ENCODE measurements around the gene NTN1.

DNA sequence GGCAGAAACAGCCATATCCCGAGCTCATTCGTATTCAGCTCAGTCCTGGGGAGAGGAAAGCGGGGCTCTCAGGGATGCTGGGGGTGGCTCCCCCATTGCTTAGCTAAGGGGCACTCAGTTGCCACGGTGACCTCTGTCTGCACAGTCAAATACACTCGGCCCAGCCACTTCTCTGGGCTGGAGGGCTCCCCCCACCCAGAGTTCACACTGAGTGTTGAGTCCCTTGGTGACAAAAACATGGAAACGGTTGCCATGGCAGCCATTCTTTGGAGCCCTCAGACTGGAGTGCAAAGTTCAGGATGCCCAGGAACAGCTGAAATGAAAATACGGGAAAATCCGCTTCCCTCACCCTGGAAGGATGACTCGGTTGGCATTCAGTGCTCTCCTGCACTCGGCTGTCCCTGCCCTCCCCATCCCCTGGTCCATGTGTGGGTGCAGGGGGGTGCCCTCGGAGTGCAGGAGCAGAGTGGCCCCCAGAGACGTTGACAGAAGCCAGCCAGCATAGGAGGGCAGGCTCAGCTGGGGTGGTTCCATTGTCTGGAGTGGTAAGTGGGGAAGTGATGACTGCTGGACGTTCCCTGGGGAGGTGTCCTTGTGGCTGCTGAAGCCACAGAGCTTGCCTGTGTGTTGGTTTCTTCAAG, 216.5 kb downstream of the NTN1 start:
- TF ChIP-seq, protein P1, sequence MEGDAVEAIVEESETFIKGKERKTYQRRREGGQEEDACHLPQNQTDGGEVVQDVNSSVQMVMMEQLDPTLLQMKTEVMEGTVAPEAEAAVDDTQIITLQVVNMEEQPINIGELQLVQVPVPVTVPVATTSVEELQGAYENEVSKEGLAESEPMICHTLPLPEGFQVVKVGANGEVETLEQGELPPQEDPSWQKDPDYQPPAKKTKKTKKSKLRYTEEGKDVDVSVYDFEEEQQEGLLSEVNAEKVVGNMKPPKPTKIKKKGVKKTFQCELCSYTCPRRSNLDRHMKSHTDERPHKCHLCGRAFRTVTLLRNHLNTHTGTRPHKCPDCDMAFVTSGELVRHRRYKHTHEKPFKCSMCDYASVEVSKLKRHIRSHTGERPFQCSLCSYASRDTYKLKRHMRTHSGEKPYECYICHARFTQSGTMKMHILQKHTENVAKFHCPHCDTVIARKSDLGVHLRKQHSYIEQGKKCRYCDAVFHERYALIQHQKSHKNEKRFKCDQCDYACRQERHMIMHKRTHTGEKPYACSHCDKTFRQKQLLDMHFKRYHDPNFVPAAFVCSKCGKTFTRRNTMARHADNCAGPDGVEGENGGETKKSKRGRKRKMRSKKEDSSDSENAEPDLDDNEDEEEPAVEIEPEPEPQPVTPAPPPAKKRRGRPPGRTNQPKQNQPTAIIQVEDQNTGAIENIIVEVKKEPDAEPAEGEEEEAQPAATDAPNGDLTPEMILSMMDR (IDR thresholded peaks at IDR 0.05; ENCODE audit: low read length) = no peak
- no peak for TF ChIP-seq EZH2 (IDR thresholded peaks at IDR 0.05; ENCODE audit: borderline replicate concordance, low read length)

Data from OCI-LY1 (cell line).